ENCODE measurements around the gene FTCDNL1. TPM values are rescaled to one million over a fixed set of nuclear protein-coding genes. Genes with fewer than 3 reads are reported as not detected.

Gene FTCDNL1
- total and polyA plus RNA-seq, 2 experiments from 2014 or later = 1.9 to 3.2 TPM

DNA sequence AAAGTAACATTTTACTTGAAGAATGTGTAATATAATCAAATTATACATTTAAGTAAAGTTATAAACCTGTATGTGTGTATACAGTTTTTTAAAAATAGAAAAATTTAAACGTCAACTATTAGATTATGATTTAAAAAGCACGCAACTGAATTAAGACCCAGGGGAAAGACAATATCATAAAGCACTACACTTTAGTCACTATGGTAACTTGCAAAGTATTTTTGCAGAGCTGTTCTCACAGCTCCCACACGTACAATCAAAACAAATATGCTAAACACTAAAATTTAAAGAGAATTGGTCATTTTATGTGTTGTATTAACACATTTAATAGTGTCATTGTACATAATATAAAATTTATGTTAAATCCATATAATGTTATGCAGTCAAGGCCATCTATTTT is 59.7 kb downstream of the FTCDNL1 start:
- no peaks in the 10 kb centered on the region for H3K27me3 ChIP-seq
- no peak for DNase-seq (ENCODE audit: low read depth in 1 of 2, low spot score in 1 of 2)
- no peaks in the 10 kb centered on the region for H3K9me3 ChIP-seq (ENCODE audit: low read depth)
- no peak overlapping the region for H3K4me3 ChIP-seq
- no peak overlapping the region for H3K27ac ChIP-seq
- H3K4me1 ChIP-seq (ENCODE audit: low read depth) = peaks cover 6% of the 10 kb centered on the region
- no peaks in the 10 kb centered on the region for H3K36me3 ChIP-seq
- TF ChIP-seq, protein P1, sequence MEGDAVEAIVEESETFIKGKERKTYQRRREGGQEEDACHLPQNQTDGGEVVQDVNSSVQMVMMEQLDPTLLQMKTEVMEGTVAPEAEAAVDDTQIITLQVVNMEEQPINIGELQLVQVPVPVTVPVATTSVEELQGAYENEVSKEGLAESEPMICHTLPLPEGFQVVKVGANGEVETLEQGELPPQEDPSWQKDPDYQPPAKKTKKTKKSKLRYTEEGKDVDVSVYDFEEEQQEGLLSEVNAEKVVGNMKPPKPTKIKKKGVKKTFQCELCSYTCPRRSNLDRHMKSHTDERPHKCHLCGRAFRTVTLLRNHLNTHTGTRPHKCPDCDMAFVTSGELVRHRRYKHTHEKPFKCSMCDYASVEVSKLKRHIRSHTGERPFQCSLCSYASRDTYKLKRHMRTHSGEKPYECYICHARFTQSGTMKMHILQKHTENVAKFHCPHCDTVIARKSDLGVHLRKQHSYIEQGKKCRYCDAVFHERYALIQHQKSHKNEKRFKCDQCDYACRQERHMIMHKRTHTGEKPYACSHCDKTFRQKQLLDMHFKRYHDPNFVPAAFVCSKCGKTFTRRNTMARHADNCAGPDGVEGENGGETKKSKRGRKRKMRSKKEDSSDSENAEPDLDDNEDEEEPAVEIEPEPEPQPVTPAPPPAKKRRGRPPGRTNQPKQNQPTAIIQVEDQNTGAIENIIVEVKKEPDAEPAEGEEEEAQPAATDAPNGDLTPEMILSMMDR (IDR thresholded peaks at IDR 0.05; ENCODE audit: low read depth, low read length) = no peak

DNA sequence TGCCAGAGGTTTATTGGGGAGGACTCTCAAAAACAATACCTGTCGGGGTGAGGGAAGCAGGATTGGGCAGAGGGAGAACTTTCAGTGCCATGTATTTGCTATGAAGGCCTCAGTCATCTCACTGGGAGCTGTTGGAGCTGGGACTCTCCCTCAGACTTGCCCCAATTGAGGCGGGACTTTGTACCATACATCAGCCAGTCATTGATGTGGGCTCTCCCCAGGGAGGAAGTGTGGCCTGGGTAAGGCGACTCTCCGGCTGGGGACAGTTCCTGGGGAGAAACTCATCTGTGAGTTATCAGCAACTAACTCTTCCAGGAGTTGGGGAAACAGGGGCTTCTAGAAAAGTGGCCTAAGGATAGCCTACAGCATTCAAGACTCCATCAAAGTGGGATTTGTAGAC is 66.5 kb downstream of the FTCDNL1 start:
- Histone ChIP-seq H3K4me3 (no peak overlapping the region), H3K27ac (no peak overlapping the region), H3K4me1 (ENCODE audit: low read depth) (no peaks in the 10 kb centered on the region), H3K9me3 (ENCODE audit: low read depth) (no peaks in the 10 kb centered on the region), H3K27me3 (no peaks in the 10 kb centered on the region), H3K36me3 (no peaks in the 10 kb centered on the region)
- TF ChIP-seq, protein P1 (IDR thresholded peaks at IDR 0.05; ENCODE audit: low read depth, low read length) = no peak
- DNase-seq (ENCODE audit: low read depth in 1 of 2, low spot score in 1 of 2) = no peak

GRCh38 chr2:199779589-199779988 is 71.4 kb downstream of the FTCDNL1 start:
- TF ChIP-seq, protein P1 (IDR thresholded peaks at IDR 0.05; ENCODE audit: low read depth, low read length) = no peak
- no peaks in the 10 kb centered on the region for H3K9me3 ChIP-seq (ENCODE audit: low read depth)
- no peak for DNase-seq (ENCODE audit: low read depth in 1 of 2, low spot score in 1 of 2)

GRCh38 chr2:199778655-199779054 is 72.3 kb downstream of the FTCDNL1 start:
- H3K4me1 ChIP-seq (ENCODE audit: low read depth) = no peaks in the 10 kb centered on the region
- no peak overlapping the region for H3K27ac ChIP-seq
- H3K9me3 ChIP-seq (ENCODE audit: low read depth) = no peaks in the 10 kb centered on the region
- TF ChIP-seq, protein P1 (IDR thresholded peaks at IDR 0.05; ENCODE audit: low read depth, low read length) = no peak
- no peak for DNase-seq (ENCODE audit: low read depth in 1 of 2, low spot score in 1 of 2)
- H3K4me3 ChIP-seq = no peak overlapping the region
- H3K36me3 ChIP-seq = no peaks in the 10 kb centered on the region
- no peaks in the 10 kb centered on the region for H3K27me3 ChIP-seq

More at GRCh38 chr2:199779589-199779988, 71.4 kb downstream of the FTCDNL1 start:
- no peaks in the 10 kb centered on the region for H3K27me3 ChIP-seq
- H3K4me1 ChIP-seq (ENCODE audit: low read depth) = no peaks in the 10 kb centered on the region
- no peak overlapping the region for H3K27ac ChIP-seq
- no peaks in the 10 kb centered on the region for H3K36me3 ChIP-seq
- H3K4me3 ChIP-seq = no peak overlapping the region

GRCh38 chr2:199777916-199778315 is 73.1 kb downstream of the FTCDNL1 start:
- no peak for DNase-seq (ENCODE audit: low read depth in 1 of 2, low spot score in 1 of 2)
- Histone ChIP-seq H3K27me3 (no peaks in the 10 kb centered on the region), H3K4me1 (ENCODE audit: low read depth) (no peaks in the 10 kb centered on the region), H3K4me3 (no peak overlapping the region), H3K36me3 (no peaks in the 10 kb centered on the region), H3K9me3 (ENCODE audit: low read depth) (no peaks in the 10 kb centered on the region), H3K27ac (no peak overlapping the region)
- TF ChIP-seq, protein P1 (IDR thresholded peaks at IDR 0.05; ENCODE audit: low read depth, low read length) = no peak

GRCh38 chr2:199777315-199777714 is 73.7 kb downstream of the FTCDNL1 start:
- no peak for DNase-seq (ENCODE audit: low read depth in 1 of 2, low spot score in 1 of 2)
- no peaks in the 10 kb centered on the region for H3K36me3 ChIP-seq
- H3K4me1 ChIP-seq (ENCODE audit: low read depth) = no peaks in the 10 kb centered on the region
- no peaks in the 10 kb centered on the region for H3K27me3 ChIP-seq
- no peak overlapping the region for H3K27ac ChIP-seq
- no peak overlapping the region for H3K4me3 ChIP-seq
- TF ChIP-seq, protein P1 (IDR thresholded peaks at IDR 0.05; ENCODE audit: low read depth, low read length) = no peak
- H3K9me3 ChIP-seq (ENCODE audit: low read depth) = no peaks in the 10 kb centered on the region

Measured in cardiac muscle cell (in vitro differentiated cells and primary cell).